GM23338 (cell line): Measurements from ENCODE around the gene SHB. TPM values are rescaled to one million over a fixed set of nuclear protein-coding genes. Genes with fewer than 3 reads are reported as not detected.
A peak's percentile ranks its signal among the peaks of the same experiment; 100 is the strongest.

Experiments used
- ATAC-seq: fragments of 200-7000 bp; cut with Tn5 transposase; 3 replicates; pipeline ENCODE4 v1.9.1; 2020
- DNase-seq: peaks from one replicate; pipeline ENCODE4 v3.0.0-alpha.2; 2015; ENCODE audit warnings: low spot score
- H2AFZ ChIP-seq: fragments of 200-600 bp; sonication (generic); 2 replicates; pipeline ENCODE4 v1.8.0; 2016; ENCODE audit warnings: antibody characterized with exemption, mild to moderate bottlenecking, moderate library complexity
- H3F3A ChIP-seq: fragments of 200-600 bp; sonication (generic); replicated peaks from 2 replicates; pipeline ENCODE4 v1.8.0; 2017; ENCODE audit warnings: antibody characterized with exemption, mixed run types, low read depth
- H3K27ac ChIP-seq: fragments of 200-600 bp; sonication (generic); 2 replicates; pipeline ENCODE4 v1.6.1; 2016; ENCODE audit warnings: low read depth
- H3K27me3 ChIP-seq: fragments of 200-600 bp; sonication (generic); 2 replicates; pipeline ENCODE4 v1.8.0; 2016; ENCODE audit warnings: mild to moderate bottlenecking, mixed run types, moderate library complexity; ENCODE audit not compliant: insufficient read depth
- H3K36me3 ChIP-seq: fragments of 200-600 bp; sonication (generic); 2 replicates; pipeline ENCODE4 v1.8.0; 2016; ENCODE audit warnings: mild to moderate bottlenecking; ENCODE audit not compliant: insufficient read depth
- H3K4me1 ChIP-seq: fragments of 200-600 bp; sonication (generic); 2 replicates; pipeline ENCODE4 v1.8.0; 2016; ENCODE audit warnings: mild to moderate bottlenecking, moderate library complexity; ENCODE audit not compliant: insufficient read depth
- H3K4me2 ChIP-seq: fragments of 200-600 bp; sonication (generic); 2 replicates; pipeline ENCODE4 v1.7.1; 2017; ENCODE audit warnings: mixed run types
- H3K4me3 ChIP-seq: fragments of 200-600 bp; sonication (generic); 2 replicates; pipeline ENCODE4 v1.6.1; 2016; ENCODE audit warnings: mixed run types
- H3K79me2 ChIP-seq: fragments of 200-600 bp; sonication (generic); replicated peaks from 2 replicates; pipeline ENCODE4 v1.8.0; 2017; ENCODE audit warnings: mild to moderate bottlenecking; ENCODE audit not compliant: insufficient read depth
- H3K9me2 ChIP-seq: fragments of 200-600 bp; sonication (generic); 2 replicates; pipeline ENCODE4 v1.8.0; 2017; ENCODE audit not compliant: insufficient read depth
- H4K20me1 ChIP-seq: fragments of 200-600 bp; sonication (generic); replicated peaks from 2 replicates; pipeline ENCODE4 v1.8.0; 2017; ENCODE audit warnings: mild to moderate bottlenecking; ENCODE audit not compliant: insufficient read depth
- H3K27ac Mint-ChIP-seq: 2 replicates; pipeline ENCODE4 v1.8.0; 2020; ENCODE audit warnings: inconsistent platforms, mild to moderate bottlenecking, moderate library complexity, mixed read lengths
- H3K27me3 Mint-ChIP-seq: 3 replicates; pipeline ENCODE4 v1.8.0; 2022; ENCODE audit warnings: low read depth, mild to moderate bottlenecking, moderate library complexity, mixed read lengths, inconsistent platforms; ENCODE audit not compliant: insufficient read depth, poor library complexity
- H3K36me3 Mint-ChIP-seq: 3 replicates; pipeline ENCODE4 v1.8.0; 2021; ENCODE audit warnings: low read depth, mild to moderate bottlenecking, inconsistent platforms, moderate library complexity, mixed read lengths
- H3K4me1 Mint-ChIP-seq: 3 replicates; pipeline ENCODE4 v1.8.0; 2020; ENCODE audit warnings: mild to moderate bottlenecking, inconsistent platforms, mixed read lengths
- H3K4me3 Mint-ChIP-seq: 3 replicates; pipeline ENCODE4 v1.8.0; 2021; ENCODE audit warnings: moderate library complexity, mild to moderate bottlenecking, inconsistent platforms, mixed read lengths
- H3K9me3 Mint-ChIP-seq: 3 replicates; pipeline ENCODE4 v1.8.0; 2020; ENCODE audit warnings: moderate library complexity, mild to moderate bottlenecking, inconsistent platforms, mixed read lengths
- CREB1 ChIP-seq: fragments of 250-450 bp; sonication (Bioruptor Pico); IDR thresholded peaks from 2 replicates; pipeline ENCODE4 v1.5.0; 2020; ENCODE audit warnings: low read depth, mild to moderate bottlenecking, moderate library complexity
- EZH2 ChIP-seq: fragments of 200-600 bp; sonication (generic); IDR thresholded peaks from one replicate; pipeline ENCODE4 v1.8.0; 2017; ENCODE audit warnings: antibody characterized with exemption, mild to moderate bottlenecking, low read depth; ENCODE audit not compliant: unreplicated experiment
- EZH2phosphoT487 ChIP-seq: fragments of 200-600 bp; sonication (generic); IDR thresholded peaks from one replicate; pipeline ENCODE4 v1.8.1; 2018; ENCODE audit warnings: antibody characterized with exemption; ENCODE audit not compliant: unreplicated experiment
- NANOG ChIP-seq: IDR thresholded peaks from 2 replicates; pipeline ENCODE4 v1.6.1; 2016; ENCODE audit warnings: antibody characterized with exemption, borderline replicate concordance
- POLR2AphosphoS5 ChIP-seq: IDR thresholded peaks from 2 replicates; pipeline ENCODE4 v1.6.1; 2016; ENCODE audit warnings: antibody characterized with exemption, low read depth
- polyA plus RNA-seq: library from polyadenylated mRNA; unstranded; fragments of >200 nt; fragmentation: Nextera tagmentation; extraction: Ambion mirVana; gene quantifications from 2 replicates; pipeline ENCODE4 v1.2.1, GENCODE V29; 2016
- total RNA-seq: library from RNA; depleted of rRNA; stranded (reverse); fragments of >200 nt; shearing (Covaris generic); gene quantifications from 2 replicates; pipeline ENCODE4 v1.2.3, GENCODE V29; 2014
- TF ChIP-seq, protein P1 (sequence below): IDR thresholded peaks from 2 replicates; pipeline ENCODE4 v1.6.1; 2016; ENCODE audit warnings: antibody characterized with exemption
- TF ChIP-seq, protein P2 (sequence below), 2 experiments: fragments of 200-600 bp in 1 of 2; sonication (generic) in 1 of 2; conservative IDR thresholded peaks; 2 replicates each; pipeline versions ENCODE4 v1.5.1 to v1.6.1; 2016 to 2017; ENCODE audit warnings: antibody characterized with exemption in 2 of 2, low read depth in 2 of 2, mild to moderate bottlenecking in 2 of 2, moderate library complexity in 1 of 2
- TF ChIP-seq, protein P3 (sequence below): fragments of 250-450 bp; sonication (Bioruptor Pico); IDR thresholded peaks from 2 replicates; pipeline ENCODE4 v1.5.0; 2020; ENCODE audit warnings: mild to moderate bottlenecking, moderate library complexity

SHB gene
- total and polyA plus RNA-seq, 2 experiments from 2014 or later: 1.5 to 14.0 TPM

- Histone ChIP-seq H3K27ac (peak within 1 kb of the TSS; percentile 84), H3K36me3 (0 out of 2 replicates have a peak, but pooled peaks cover 4% of the 10 kb centered on the region), H3K9me2 (no peaks in the 10 kb centered on the region), H3K27me3 (peaks cover 16% of the 10 kb centered on the region; the same call in 1 of the 2 replicates), H3K79me2 (peaks cover 25% of the 10 kb centered on the region), H3K4me3 (peak within 1 kb of the TSS; percentile 97), H3K4me1 (peaks cover 22% of the 10 kb centered on the region), H3F3A (peaks cover 8% of the 10 kb centered on the region), H3K4me2 (peak within 1 kb of the TSS; percentile 96), H2AFZ (peak within 1 kb of the TSS; percentile 100), H4K20me1 (peaks cover 11% of the 10 kb centered on the region)
- ATAC-seq (peak; percentile 90), DNase-seq (peak; percentile 95)
- Mint-ChIP-seq H3K36me3 (peaks cover 6% of the 10 kb centered on the region; the same call in 2 of the 3 replicates), H3K27me3 (peaks cover 11% of the 10 kb centered on the region), H3K4me3 (peak within 1 kb of the TSS; percentile 92), H3K9me3 (no peaks in the 10 kb centered on the region), H3K4me1 (peaks cover 16% of the 10 kb centered on the region), H3K27ac (peak within 1 kb of the TSS; percentile 90; the same call in 1 of the 2 replicates)
- TF ChIP-seq EZH2phosphoT487 (no peak), EZH2 (no peak), NANOG (no peak), POLR2AphosphoS5 (peak; percentile 84), CREB1 (CRISPR knock-in tag) (peak; percentile 81)
- TF ChIP-seq, protein P1, sequence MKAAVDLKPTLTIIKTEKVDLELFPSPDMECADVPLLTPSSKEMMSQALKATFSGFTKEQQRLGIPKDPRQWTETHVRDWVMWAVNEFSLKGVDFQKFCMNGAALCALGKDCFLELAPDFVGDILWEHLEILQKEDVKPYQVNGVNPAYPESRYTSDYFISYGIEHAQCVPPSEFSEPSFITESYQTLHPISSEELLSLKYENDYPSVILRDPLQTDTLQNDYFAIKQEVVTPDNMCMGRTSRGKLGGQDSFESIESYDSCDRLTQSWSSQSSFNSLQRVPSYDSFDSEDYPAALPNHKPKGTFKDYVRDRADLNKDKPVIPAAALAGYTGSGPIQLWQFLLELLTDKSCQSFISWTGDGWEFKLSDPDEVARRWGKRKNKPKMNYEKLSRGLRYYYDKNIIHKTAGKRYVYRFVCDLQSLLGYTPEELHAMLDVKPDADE: peak; percentile 51; the same call in 1 of the 2 replicates
- TF ChIP-seq, protein P2, sequence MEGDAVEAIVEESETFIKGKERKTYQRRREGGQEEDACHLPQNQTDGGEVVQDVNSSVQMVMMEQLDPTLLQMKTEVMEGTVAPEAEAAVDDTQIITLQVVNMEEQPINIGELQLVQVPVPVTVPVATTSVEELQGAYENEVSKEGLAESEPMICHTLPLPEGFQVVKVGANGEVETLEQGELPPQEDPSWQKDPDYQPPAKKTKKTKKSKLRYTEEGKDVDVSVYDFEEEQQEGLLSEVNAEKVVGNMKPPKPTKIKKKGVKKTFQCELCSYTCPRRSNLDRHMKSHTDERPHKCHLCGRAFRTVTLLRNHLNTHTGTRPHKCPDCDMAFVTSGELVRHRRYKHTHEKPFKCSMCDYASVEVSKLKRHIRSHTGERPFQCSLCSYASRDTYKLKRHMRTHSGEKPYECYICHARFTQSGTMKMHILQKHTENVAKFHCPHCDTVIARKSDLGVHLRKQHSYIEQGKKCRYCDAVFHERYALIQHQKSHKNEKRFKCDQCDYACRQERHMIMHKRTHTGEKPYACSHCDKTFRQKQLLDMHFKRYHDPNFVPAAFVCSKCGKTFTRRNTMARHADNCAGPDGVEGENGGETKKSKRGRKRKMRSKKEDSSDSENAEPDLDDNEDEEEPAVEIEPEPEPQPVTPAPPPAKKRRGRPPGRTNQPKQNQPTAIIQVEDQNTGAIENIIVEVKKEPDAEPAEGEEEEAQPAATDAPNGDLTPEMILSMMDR (conservative IDR thresholded peaks at IDR 0.05; ENCODE audit: low read depth in 2 of 2): peak; percentile 80 to 87
- TF ChIP-seq, protein P3, sequence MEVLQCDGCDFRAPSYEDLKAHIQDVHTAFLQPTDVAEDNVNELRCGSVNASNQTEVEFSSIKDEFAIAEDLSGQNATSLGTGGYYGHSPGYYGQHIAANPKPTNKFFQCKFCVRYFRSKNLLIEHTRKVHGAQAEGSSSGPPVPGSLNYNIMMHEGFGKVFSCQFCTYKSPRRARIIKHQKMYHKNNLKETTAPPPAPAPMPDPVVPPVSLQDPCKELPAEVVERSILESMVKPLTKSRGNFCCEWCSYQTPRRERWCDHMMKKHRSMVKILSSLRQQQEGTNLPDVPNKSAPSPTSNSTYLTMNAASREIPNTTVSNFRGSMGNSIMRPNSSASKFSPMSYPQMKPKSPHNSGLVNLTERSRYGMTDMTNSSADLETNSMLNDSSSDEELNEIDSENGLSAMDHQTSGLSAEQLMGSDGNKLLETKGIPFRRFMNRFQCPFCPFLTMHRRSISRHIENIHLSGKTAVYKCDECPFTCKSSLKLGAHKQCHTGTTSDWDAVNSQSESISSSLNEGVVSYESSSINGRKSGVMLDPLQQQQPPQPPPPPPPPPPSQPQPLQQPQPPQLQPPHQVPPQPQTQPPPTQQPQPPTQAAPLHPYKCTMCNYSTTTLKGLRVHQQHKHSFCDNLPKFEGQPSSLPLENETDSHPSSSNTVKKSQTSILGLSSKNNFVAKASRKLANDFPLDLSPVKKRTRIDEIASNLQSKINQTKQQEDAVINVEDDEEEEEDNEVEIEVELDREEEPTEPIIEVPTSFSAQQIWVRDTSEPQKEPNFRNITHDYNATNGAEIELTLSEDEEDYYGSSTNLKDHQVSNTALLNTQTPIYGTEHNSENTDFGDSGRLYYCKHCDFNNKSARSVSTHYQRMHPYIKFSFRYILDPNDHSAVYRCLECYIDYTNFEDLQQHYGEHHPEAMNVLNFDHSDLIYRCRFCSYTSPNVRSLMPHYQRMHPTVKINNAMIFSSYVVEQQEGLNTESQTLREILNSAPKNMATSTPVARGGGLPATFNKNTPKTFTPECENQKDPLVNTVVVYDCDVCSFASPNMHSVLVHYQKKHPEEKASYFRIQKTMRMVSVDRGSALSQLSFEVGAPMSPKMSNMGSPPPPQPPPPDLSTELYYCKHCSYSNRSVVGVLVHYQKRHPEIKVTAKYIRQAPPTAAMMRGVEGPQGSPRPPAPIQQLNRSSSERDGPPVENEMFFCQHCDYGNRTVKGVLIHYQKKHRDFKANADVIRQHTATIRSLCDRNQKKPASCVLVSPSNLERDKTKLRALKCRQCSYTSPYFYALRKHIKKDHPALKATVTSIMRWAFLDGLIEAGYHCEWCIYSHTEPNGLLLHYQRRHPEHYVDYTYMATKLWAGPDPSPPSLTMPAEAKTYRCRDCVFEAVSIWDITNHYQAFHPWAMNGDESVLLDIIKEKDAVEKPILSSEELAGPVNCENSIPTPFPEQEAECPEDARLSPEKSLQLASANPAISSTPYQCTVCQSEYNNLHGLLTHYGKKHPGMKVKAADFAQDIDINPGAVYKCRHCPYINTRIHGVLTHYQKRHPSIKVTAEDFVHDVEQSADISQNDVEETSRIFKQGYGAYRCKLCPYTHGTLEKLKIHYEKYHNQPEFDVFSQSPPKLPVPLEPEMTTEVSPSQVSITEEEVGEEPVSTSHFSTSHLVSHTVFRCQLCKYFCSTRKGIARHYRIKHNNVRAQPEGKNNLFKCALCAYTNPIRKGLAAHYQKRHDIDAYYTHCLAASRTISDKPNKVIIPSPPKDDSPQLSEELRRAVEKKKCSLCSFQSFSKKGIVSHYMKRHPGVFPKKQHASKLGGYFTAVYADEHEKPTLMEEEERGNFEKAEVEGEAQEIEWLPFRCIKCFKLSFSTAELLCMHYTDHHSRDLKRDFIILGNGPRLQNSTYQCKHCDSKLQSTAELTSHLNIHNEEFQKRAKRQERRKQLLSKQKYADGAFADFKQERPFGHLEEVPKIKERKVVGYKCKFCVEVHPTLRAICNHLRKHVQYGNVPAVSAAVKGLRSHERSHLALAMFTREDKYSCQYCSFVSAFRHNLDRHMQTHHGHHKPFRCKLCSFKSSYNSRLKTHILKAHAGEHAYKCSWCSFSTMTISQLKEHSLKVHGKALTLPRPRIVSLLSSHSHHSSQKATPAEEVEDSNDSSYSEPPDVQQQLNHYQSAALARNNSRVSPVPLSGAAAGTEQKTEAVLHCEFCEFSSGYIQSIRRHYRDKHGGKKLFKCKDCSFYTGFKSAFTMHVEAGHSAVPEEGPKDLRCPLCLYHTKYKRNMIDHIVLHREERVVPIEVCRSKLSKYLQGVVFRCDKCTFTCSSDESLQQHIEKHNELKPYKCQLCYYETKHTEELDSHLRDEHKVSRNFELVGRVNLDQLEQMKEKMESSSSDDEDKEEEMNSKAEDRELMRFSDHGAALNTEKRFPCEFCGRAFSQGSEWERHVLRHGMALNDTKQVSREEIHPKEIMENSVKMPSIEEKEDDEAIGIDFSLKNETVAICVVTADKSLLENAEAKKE: no peak
These were observed 165.2 kb downstream of the SHB start, which contains the start of gene SLC25A51 for GRCh38 chr9:37903647-37904444. SLC25A51 (minus strand) TSS chr9:37904127; CDS start chr9:37888550, 15,577 bp downstream.
